Neural cell (in vitro differentiated cells): ENCODE data around the gene EXOC4.

Experiments
- CTCF ChIP-seq: fragments of 450-650 bp; IDR thresholded peaks from 2 replicates; pipeline ENCODE4 v1.5.1; 2014; ENCODE audit warnings: antibody characterized with exemption, mild to moderate bottlenecking, moderate library complexity; ENCODE audit not compliant: poor library complexity, severe bottlenecking
- MXI1 ChIP-seq: fragments of 450-650 bp; conservative IDR thresholded peaks from 2 replicates; pipeline ENCODE4 v1.6.1; 2014; ENCODE audit warnings: antibody characterized with exemption, mild to moderate bottlenecking; ENCODE audit not compliant: poor library complexity, severe bottlenecking
- POLR2AphosphoS5 ChIP-seq: IDR thresholded peaks from 2 replicates; pipeline ENCODE4 v1.6.1; 2012
- RAD21 ChIP-seq: fragments of 450-650 bp; conservative IDR thresholded peaks from 2 replicates; pipeline ENCODE4 v1.6.1; 2014; ENCODE audit warnings: antibody characterized with exemption, mild to moderate bottlenecking, moderate library complexity
- REST ChIP-seq: IDR thresholded peaks from 2 replicates; pipeline ENCODE4 v1.6.1; 2012; ENCODE audit warnings: borderline replicate concordance
- SMC3 ChIP-seq: fragments of 450-650 bp; conservative IDR thresholded peaks from 2 replicates; pipeline ENCODE4 v1.6.1; 2014; ENCODE audit warnings: antibody characterized with exemption, mild to moderate bottlenecking, moderate library complexity; ENCODE audit not compliant: poor library complexity
- TAF1 ChIP-seq: IDR thresholded peaks from 2 replicates; pipeline ENCODE4 v1.6.1; 2012; ENCODE audit warnings: low read depth

- TF ChIP-seq CTCF (no peak), TAF1 (no peak), POLR2AphosphoS5 (no peak), SMC3 (no peak), REST (no peak), RAD21 (no peak), MXI1 (no peak)
Measured at GRCh38 chr7:134084488-134085144, 831.7 kb downstream of the EXOC4 start.
